GM23248 (cell line): ENCODE results near the gene JMY. TPM values are rescaled to one million over a fixed set of nuclear protein-coding genes. Genes with fewer than 3 reads are reported as not detected.

Source experiments
- DNase-seq: peaks from one replicate; pipeline ENCODE4 v3.0.0-alpha.2; 2015
- H2AFZ ChIP-seq: fragments of 200-600 bp; sonication (generic); 2 replicates; pipeline ENCODE4 v1.6.1; 2016; ENCODE audit warnings: antibody characterized with exemption
- H3F3A ChIP-seq: fragments of 200-600 bp; sonication (generic); 2 replicates; pipeline ENCODE4 v1.6.1; 2016; ENCODE audit warnings: mild to moderate bottlenecking, antibody characterized with exemption, mixed run types; ENCODE audit not compliant: insufficient read depth
- H3K27ac ChIP-seq: fragments of 200-600 bp; sonication (generic); 2 replicates; pipeline ENCODE4 v1.5.1; 2016; ENCODE audit warnings: mild to moderate bottlenecking
- H3K27me3 ChIP-seq: fragments of 200-600 bp; sonication (generic); replicated peaks from 2 replicates; pipeline ENCODE4 v1.6.1; 2016; ENCODE audit warnings: mild to moderate bottlenecking; ENCODE audit not compliant: insufficient read depth
- H3K36me3 ChIP-seq: fragments of 200-600 bp; sonication (generic); 2 replicates; pipeline ENCODE4 v1.6.1; 2016; ENCODE audit warnings: low read depth, mild to moderate bottlenecking
- H3K4me1 ChIP-seq: fragments of 200-600 bp; sonication (generic); 2 replicates; pipeline ENCODE4 v1.6.1; 2016; ENCODE audit warnings: mild to moderate bottlenecking; ENCODE audit not compliant: insufficient read depth
- H3K4me2 ChIP-seq: fragments of 200-600 bp; sonication (generic); one replicate; pipeline ENCODE4 v1.6.1; 2016; ENCODE audit warnings: mild to moderate bottlenecking; ENCODE audit not compliant: unreplicated experiment
- H3K4me3 ChIP-seq: fragments of 200-600 bp; sonication (generic); 2 replicates; pipeline ENCODE4 v1.5.1; 2016; ENCODE audit warnings: mild to moderate bottlenecking
- H3K79me2 ChIP-seq: fragments of 200-600 bp; sonication (generic); 2 replicates; pipeline ENCODE4 v1.6.1; 2016; ENCODE audit warnings: mild to moderate bottlenecking; ENCODE audit not compliant: insufficient read depth
- H3K9ac ChIP-seq: fragments of 200-600 bp; sonication (generic); 2 replicates; pipeline ENCODE4 v1.6.1; 2016; ENCODE audit warnings: mild to moderate bottlenecking
- H3K9me2 ChIP-seq: fragments of 200-600 bp; sonication (generic); 2 replicates; pipeline ENCODE4 v1.6.1; 2016; ENCODE audit warnings: mixed run types, mild to moderate bottlenecking, moderate library complexity; ENCODE audit not compliant: insufficient read depth
- H3K9me3 ChIP-seq: fragments of 200-600 bp; sonication (generic); one replicate; pipeline ENCODE4 v1.6.1; 2017; ENCODE audit warnings: low read depth
- H4K20me1 ChIP-seq: fragments of 200-600 bp; sonication (generic); 2 replicates; pipeline ENCODE4 v1.6.0; 2016; ENCODE audit not compliant: insufficient read depth
- EZH2 ChIP-seq: fragments of 200-600 bp; sonication (generic); IDR thresholded peaks from 2 replicates; pipeline ENCODE4 v1.6.1; 2018; ENCODE audit warnings: antibody characterized with exemption, mild to moderate bottlenecking; ENCODE audit not compliant: insufficient read depth, poor library complexity, severe bottlenecking
- EZH2phosphoT487 ChIP-seq: fragments of 200-600 bp; sonication (generic); IDR thresholded peaks from 2 replicates; pipeline ENCODE4 v1.6.1; 2018; ENCODE audit warnings: antibody characterized with exemption, moderate library complexity, mild to moderate bottlenecking, low read depth; ENCODE audit not compliant: insufficient read depth
- WGBS, 2 experiments: methylation state at CpG; one replicate each; pipeline ENCODE4 v1.1.6; 2015 to 2017; ENCODE audit warnings: low lambda C conversion rate in 2 of 2, low coverage in 1 of 2; ENCODE audit errors: missing lambda C conversion rate in 2 of 2; 5-methylcytosine and 5-hydroxymethylcytosine counted together
- in situ Hi-C: fragments of 300-500 bp; cut with MboI; formaldehyde crosslinking; loops from 2 replicates; pipeline ENCODE4 v1.15.0; 2020
- polyA plus RNA-seq: library from polyadenylated mRNA; unstranded; fragments of >200 nt; fragmentation: Nextera tagmentation; extraction: Ambion mirVana; gene quantifications from 2 replicates; pipeline ENCODE4 v1.2.1, GENCODE V29; 2016
- total RNA-seq: library from RNA; depleted of rRNA; stranded (reverse); fragments of >200 nt; shearing (Covaris generic); gene quantifications from 2 replicates; pipeline ENCODE4 v1.2.3, GENCODE V29; 2014

Gene JMY
- total and polyA plus RNA-seq, 2 experiments from 2014 or later = 3.4 to 12.2 TPM

- Histone ChIP-seq H3K4me1 (peaks cover 22% of the 10 kb centered on the region), H3K36me3 (no peaks in the 10 kb centered on the region), H2AFZ (peak overlapping the region; percentile 89), H3K4me2 (peak overlapping the region; percentile 95), H3F3A (no peaks in the 10 kb centered on the region), H4K20me1 (no peaks in the 10 kb centered on the region), H3K27me3 (no peaks in the 10 kb centered on the region), H3K27ac (peak overlapping the region; percentile 87), H3K79me2 (peaks cover 35% of the 10 kb centered on the region), H3K9me2 (no peaks in the 10 kb centered on the region), H3K9me3 (no peaks in the 10 kb centered on the region), H3K9ac (peak overlapping the region; percentile 86), H3K4me3 (peak overlapping the region; percentile 85)
- DNase-seq = peak; percentile 51
- TF ChIP-seq EZH2phosphoT487 = no peak
- no peak for TF ChIP-seq EZH2
- in situ Hi-C loops = no loop called here
- 9 to 16% methylated on average over 2 of the region's 2 CpGs for WGBS, 2 experiments
Observed at GRCh38 chr5:79235261-79235633, 684 bp upstream of the JMY start.

- H3K9me3 ChIP-seq = no peaks in the 10 kb centered on the region
- H2AFZ ChIP-seq = peak overlapping the region; percentile 89
- H3K9ac ChIP-seq = peak overlapping the region; percentile 86
- peak overlapping the region; percentile 85 for H3K4me3 ChIP-seq
- in situ Hi-C loops = no loop called here
- H3K4me1 ChIP-seq = peaks cover 22% of the 10 kb centered on the region
- peaks cover 48% of the 10 kb centered on the region for H3K79me2 ChIP-seq
- DNase-seq = peak; percentile 68
- H4K20me1 ChIP-seq = no peaks in the 10 kb centered on the region
- TF ChIP-seq EZH2 (no peak), EZH2phosphoT487 (no peak)
- H3K27ac ChIP-seq = peak overlapping the region; percentile 87
- H3F3A ChIP-seq = no peaks in the 10 kb centered on the region
- no peaks in the 10 kb centered on the region for H3K9me2 ChIP-seq
- WGBS, 2 experiments = 1 to 2% methylated on average over 44 to 52 of the region's 78 CpGs
- peak overlapping the region; percentile 87 for H3K4me2 ChIP-seq
- H3K36me3 ChIP-seq = no peaks in the 10 kb centered on the region
- no peaks in the 10 kb centered on the region for H3K27me3 ChIP-seq
Observed at GRCh38 chr5:79236362-79236969, 535 bp downstream of the JMY start.

GRCh38 chr5:79236970-79237739 is 1.2 kb downstream of the JMY start:
- H3K27me3 ChIP-seq = no peaks in the 10 kb centered on the region
- H4K20me1 ChIP-seq = no peaks in the 10 kb centered on the region
- H3K4me1 ChIP-seq = peaks cover 22% of the 10 kb centered on the region
- in situ Hi-C loops = no loop called here
- H3K4me3 ChIP-seq = peak overlapping the region; percentile 85
- 1 to 3% methylated on average over 58 to 60 of the region's 61 CpGs for WGBS, 2 experiments
- H3K79me2 ChIP-seq = peaks cover 54% of the 10 kb centered on the region
- H3K27ac ChIP-seq = peak overlapping the region; percentile 87
- TF ChIP-seq EZH2phosphoT487 = no peak
- TF ChIP-seq EZH2 = no peak
- H3K9ac ChIP-seq = peak overlapping the region; percentile 86
- no peaks in the 10 kb centered on the region for H3K9me2 ChIP-seq
- H3F3A ChIP-seq = no peaks in the 10 kb centered on the region
- H3K36me3 ChIP-seq = no peaks in the 10 kb centered on the region
- DNase-seq = peak; percentile 73
- H3K9me3 ChIP-seq = no peaks in the 10 kb centered on the region
- peak overlapping the region; percentile 89 for H2AFZ ChIP-seq
- H3K4me2 ChIP-seq = peak overlapping the region; percentile 87

- Histone ChIP-seq H3K79me2 (peaks cover 62% of the 10 kb centered on the region), H3F3A (no peaks in the 10 kb centered on the region), H3K4me2 (peak overlapping the region; percentile 87), H3K27me3 (no peaks in the 10 kb centered on the region), H3K4me3 (peak overlapping the region; percentile 85), H2AFZ (peak overlapping the region; percentile 89), H3K9ac (peak overlapping the region; percentile 86), H4K20me1 (no peaks in the 10 kb centered on the region), H3K27ac (peak overlapping the region; percentile 3; the same call in 1 of the 2 replicates), H3K36me3 (no peaks in the 10 kb centered on the region), H3K9me3 (no peaks in the 10 kb centered on the region), H3K9me2 (no peaks in the 10 kb centered on the region), H3K4me1 (peaks cover 22% of the 10 kb centered on the region)
- in situ Hi-C loops = no loop called here
- DNase-seq = peak; percentile 17
- TF ChIP-seq EZH2phosphoT487 (no peak), EZH2 (no peak)
- 20 to 22% methylated on average over 14 of the region's 14 CpGs for WGBS, 2 experiments
Observed at GRCh38 chr5:79237740-79238560, 2.0 kb downstream of the JMY start.
